ENCODE data around the gene GALK2.

Gene GALK2

DNA sequence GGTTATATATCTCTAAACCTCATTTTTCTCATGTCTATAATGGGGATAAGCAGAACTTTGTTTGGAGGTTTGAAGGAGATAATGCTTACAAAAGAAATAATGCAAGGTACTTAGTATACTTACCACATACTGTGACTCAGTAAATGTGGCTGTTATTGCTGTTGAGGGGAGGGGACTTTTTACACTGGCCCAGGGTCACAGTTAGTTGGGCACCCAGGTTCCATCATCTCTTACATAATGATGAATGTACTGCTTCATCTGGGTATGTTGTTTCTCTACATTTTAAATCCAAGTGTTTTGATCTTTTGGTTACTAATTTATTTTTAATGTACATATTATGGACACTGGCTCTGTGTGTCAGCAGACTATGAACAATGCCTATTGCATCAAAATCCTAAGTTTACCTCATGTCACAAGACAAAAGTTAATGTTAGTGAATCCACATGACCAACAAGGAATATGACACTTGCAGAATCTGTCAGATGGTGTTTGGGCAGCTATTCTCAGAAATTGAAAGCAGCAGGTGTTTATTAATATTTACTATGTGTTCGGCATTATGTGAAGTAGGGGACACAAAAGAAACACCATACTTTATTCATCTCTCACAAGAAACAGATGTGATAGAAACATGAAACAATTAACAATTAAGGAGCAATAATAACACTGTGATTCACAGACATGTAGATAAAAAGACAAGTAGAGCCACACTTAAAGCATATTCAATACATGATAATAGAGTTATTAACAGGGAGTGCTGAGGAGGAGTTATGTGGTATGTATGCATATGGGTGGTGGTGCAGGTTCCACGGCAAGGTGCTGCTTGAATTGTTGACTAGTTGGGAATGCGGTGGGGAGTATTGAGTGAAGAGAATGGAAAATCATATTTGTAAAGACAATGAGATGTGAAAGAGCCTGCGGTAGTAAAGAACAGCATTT is 109.7 kb downstream of the GALK2 start:
- H3K4me3 ChIP-seq (ENCODE audit: low read length in 2 of 2): no peak overlapping the region
- H2BK12ac ChIP-seq (ENCODE audit: low read length): no peak overlapping the region
- H3K4me1 ChIP-seq (ENCODE audit: control insufficient read depth in 2 of 2, insufficient read depth in 1 of 2, low read depth in 1 of 2, low read length in 2 of 2): no peaks in the 10 kb centered on the region
- no peak overlapping the region for H3K9ac ChIP-seq (ENCODE audit: low read depth, low read length, poor library complexity)
- H2AK5ac ChIP-seq (ENCODE audit: low read depth, low read length): no peak overlapping the region
- no peak overlapping the region for H4K91ac ChIP-seq (ENCODE audit: low read depth, low read length, poor library complexity)
- no peak overlapping the region for H3K14ac ChIP-seq (ENCODE audit: low read length)
- H3K18ac ChIP-seq (ENCODE audit: low read length): no peak overlapping the region
- H3K9me3 ChIP-seq (replicated peaks in 1 of 2; ENCODE audit: control insufficient read depth in 2 of 2, insufficient read depth in 1 of 2, low read depth in 1 of 2, low read length in 2 of 2): no peaks in the 10 kb centered on the region
- no peak overlapping the region for H3K23ac ChIP-seq (ENCODE audit: low read depth, low read length, poor library complexity)
- H3K4ac ChIP-seq (ENCODE audit: low read length): no peak overlapping the region
- H3K79me1 ChIP-seq (ENCODE audit: low read depth, low read length): no peaks in the 10 kb centered on the region
- H3K27me3 ChIP-seq (ENCODE audit: control insufficient read depth in 3 of 3, insufficient read depth in 3 of 3, low read depth in 1 of 3, low read length in 3 of 3): no peaks in the 10 kb centered on the region
- H2BK5ac ChIP-seq (ENCODE audit: low read length): no peak overlapping the region
- 100% methylated on average over 1 of the region's 4 CpGs; no CpG with 5 or more reads in 1 of the 2 donors for WGBS, 2 donors (ENCODE audit: extremely low coverage in 2 of 2, insufficient read length in 2 of 2, insufficient replicate concordance in 1 of 2)
- no peak overlapping the region for H2BK15ac ChIP-seq (ENCODE audit: low read length)
- H2BK120ac ChIP-seq (ENCODE audit: low read depth, low read length): no peak overlapping the region
- no peak overlapping the region for H2AFZ ChIP-seq (ENCODE audit: low read length)
- DNase-seq (ENCODE audit: low spot score): no peak
- no peak overlapping the region for H4K8ac ChIP-seq (ENCODE audit: low read depth, low read length)
- no peak overlapping the region for H3K4me2 ChIP-seq (ENCODE audit: insufficient read depth, low read length, poor library complexity, severe bottlenecking)
- H3K36me3 ChIP-seq (replicated peaks in 1 of 2; ENCODE audit: control insufficient read depth in 2 of 2, insufficient read depth in 2 of 2, low read length in 2 of 2): peaks cover 0 to 7% of the 10 kb centered on the region in 2 donors
- no peak overlapping the region for H3K27ac ChIP-seq (replicated peaks; ENCODE audit: low read length)

- Histone ChIP-seq H3K4me3 (ENCODE audit: low read length in 2 of 2) (no peak overlapping the region), H4K91ac (ENCODE audit: low read depth, low read length, poor library complexity) (no peak overlapping the region), H3K4me2 (ENCODE audit: insufficient read depth, low read length, poor library complexity, severe bottlenecking) (no peak overlapping the region), H3K9ac (ENCODE audit: low read depth, low read length, poor library complexity) (no peak overlapping the region), H2BK15ac (ENCODE audit: low read length) (no peak overlapping the region), H2AK5ac (ENCODE audit: low read depth, low read length) (no peak overlapping the region), H2BK120ac (ENCODE audit: low read depth, low read length) (no peak overlapping the region), H3K4ac (ENCODE audit: low read length) (no peak overlapping the region), H2BK5ac (ENCODE audit: low read length) (no peak overlapping the region), H3K79me1 (ENCODE audit: low read depth, low read length) (no peaks in the 10 kb centered on the region), H3K36me3 (replicated peaks in 1 of 2; ENCODE audit: control insufficient read depth in 2 of 2, insufficient read depth in 2 of 2, low read length in 2 of 2) (peaks cover 1 to 7% of the 10 kb centered on the region in 2 donors), H2AFZ (ENCODE audit: low read length) (no peak overlapping the region), H3K14ac (ENCODE audit: low read length) (no peak overlapping the region), H3K4me1 (ENCODE audit: control insufficient read depth in 2 of 2, insufficient read depth in 1 of 2, low read depth in 1 of 2, low read length in 2 of 2) (no peaks in the 10 kb centered on the region), H3K23ac (ENCODE audit: low read depth, low read length, poor library complexity) (no peak overlapping the region), H3K27ac (replicated peaks; ENCODE audit: low read length) (no peak overlapping the region), H3K9me3 (replicated peaks in 1 of 2; ENCODE audit: control insufficient read depth in 2 of 2, insufficient read depth in 1 of 2, low read depth in 1 of 2, low read length in 2 of 2) (no peaks in the 10 kb centered on the region), H2BK12ac (ENCODE audit: low read length) (no peak overlapping the region), H4K8ac (ENCODE audit: low read depth, low read length) (no peak overlapping the region), H3K27me3 (ENCODE audit: control insufficient read depth in 3 of 3, insufficient read depth in 3 of 3, low read depth in 1 of 3, low read length in 3 of 3) (no peaks in the 10 kb centered on the region), H3K18ac (ENCODE audit: low read length) (no peak overlapping the region)
- WGBS, 2 donors (ENCODE audit: extremely low coverage in 2 of 2, insufficient read length in 2 of 2, insufficient replicate concordance in 1 of 2): no CpG with 5 or more reads among the region's 1 CpG
- no peak for DNase-seq (ENCODE audit: low spot score)
Measured at GRCh38 chr15:49282366-49282765, 112.3 kb downstream of the GALK2 start.

GRCh38 chr15:49286649-49287404 is 116.8 kb downstream of the GALK2 start:
- no peak overlapping the region for H2BK12ac ChIP-seq (ENCODE audit: low read length)
- no peak overlapping the region for H2BK120ac ChIP-seq (ENCODE audit: low read depth, low read length)
- H2AK5ac ChIP-seq (ENCODE audit: low read depth, low read length): no peak overlapping the region
- H4K8ac ChIP-seq (ENCODE audit: low read depth, low read length): no peak overlapping the region
- DNase-seq (ENCODE audit: low spot score): no peak
- no peaks in the 10 kb centered on the region for H3K79me1 ChIP-seq (ENCODE audit: low read depth, low read length)
- H3K14ac ChIP-seq (ENCODE audit: low read length): no peak overlapping the region
- H2BK15ac ChIP-seq (ENCODE audit: low read length): no peak overlapping the region
- H3K9ac ChIP-seq (ENCODE audit: low read depth, low read length, poor library complexity): no peak overlapping the region
- H3K9me3 ChIP-seq (replicated peaks in 1 of 2; ENCODE audit: control insufficient read depth in 2 of 2, insufficient read depth in 1 of 2, low read depth in 1 of 2, low read length in 2 of 2): no peaks in the 10 kb centered on the region
- H3K4me3 ChIP-seq (ENCODE audit: low read length in 2 of 2): no peak overlapping the region
- no peaks in the 10 kb centered on the region for H3K27me3 ChIP-seq (ENCODE audit: control insufficient read depth in 3 of 3, insufficient read depth in 3 of 3, low read depth in 1 of 3, low read length in 3 of 3)
- no peak overlapping the region for H4K91ac ChIP-seq (ENCODE audit: low read depth, low read length, poor library complexity)
- no peak overlapping the region for H3K23ac ChIP-seq (ENCODE audit: low read depth, low read length, poor library complexity)
- no peak overlapping the region for H3K4ac ChIP-seq (ENCODE audit: low read length)
- H3K27ac ChIP-seq (replicated peaks; ENCODE audit: low read length): no peak overlapping the region
- H3K36me3 ChIP-seq (replicated peaks in 1 of 2; ENCODE audit: control insufficient read depth in 2 of 2, insufficient read depth in 2 of 2, low read length in 2 of 2): peaks cover 1 to 7% of the 10 kb centered on the region in 2 donors
- H3K18ac ChIP-seq (ENCODE audit: low read length): no peak overlapping the region
- no CpG with 5 or more reads among the region's 4 CpGs for whole genome bisulfite sequencing, 2 donors (ENCODE audit: extremely low coverage in 2 of 2, insufficient read length in 2 of 2, insufficient replicate concordance in 1 of 2)
- peaks cover 0 to 4% of the 10 kb centered on the region in 2 donors for H3K4me1 ChIP-seq (ENCODE audit: control insufficient read depth in 2 of 2, insufficient read depth in 1 of 2, low read depth in 1 of 2, low read length in 2 of 2)
- H3K4me2 ChIP-seq (ENCODE audit: insufficient read depth, low read length, poor library complexity, severe bottlenecking): no peak overlapping the region
- no peak overlapping the region for H2AFZ ChIP-seq (ENCODE audit: low read length)
- H2BK5ac ChIP-seq (ENCODE audit: low read length): no peak overlapping the region

DNA sequence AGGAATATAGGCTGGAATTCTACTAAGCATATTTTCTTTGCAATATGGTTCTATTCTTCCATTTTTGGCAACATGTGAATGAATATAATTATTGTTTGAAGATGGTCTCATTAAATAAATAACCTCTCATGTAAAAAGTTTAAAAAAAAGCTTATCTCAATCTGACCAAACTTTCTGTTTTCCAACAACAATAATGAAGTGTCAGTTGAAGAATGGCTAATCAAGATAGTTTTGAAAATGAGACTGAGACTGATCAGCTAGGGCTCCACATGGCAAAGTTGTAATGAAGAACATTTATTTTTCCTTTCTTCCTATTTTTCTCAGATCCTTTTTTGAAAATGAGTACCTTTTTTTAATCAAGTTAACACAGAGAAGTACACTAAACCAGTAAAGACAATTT is 117.4 kb downstream of the GALK2 start:
- no peak overlapping the region for H2BK12ac ChIP-seq (ENCODE audit: low read length)
- no peak for DNase-seq (ENCODE audit: low spot score)
- H2BK120ac ChIP-seq (ENCODE audit: low read depth, low read length): no peak overlapping the region

More for the DNA sequence above, 117.4 kb downstream of the GALK2 start:
- Histone ChIP-seq H2AFZ (ENCODE audit: low read length) (no peak overlapping the region), H4K91ac (ENCODE audit: low read depth, low read length, poor library complexity) (no peak overlapping the region), H3K79me1 (ENCODE audit: low read depth, low read length) (no peaks in the 10 kb centered on the region), H3K4me3 (ENCODE audit: low read length in 2 of 2) (no peak overlapping the region), H2BK15ac (ENCODE audit: low read length) (no peak overlapping the region), H2BK5ac (ENCODE audit: low read length) (no peak overlapping the region), H3K23ac (ENCODE audit: low read depth, low read length, poor library complexity) (no peak overlapping the region), H3K9me3 (replicated peaks in 1 of 2; ENCODE audit: control insufficient read depth in 2 of 2, insufficient read depth in 1 of 2, low read depth in 1 of 2, low read length in 2 of 2) (no peaks in the 10 kb centered on the region), H3K4ac (ENCODE audit: low read length) (no peak overlapping the region), H3K27me3 (ENCODE audit: control insufficient read depth in 3 of 3, insufficient read depth in 3 of 3, low read depth in 1 of 3, low read length in 3 of 3) (no peaks in the 10 kb centered on the region), H3K4me2 (ENCODE audit: insufficient read depth, low read length, poor library complexity, severe bottlenecking) (no peak overlapping the region), H3K4me1 (ENCODE audit: control insufficient read depth in 2 of 2, insufficient read depth in 1 of 2, low read depth in 1 of 2, low read length in 2 of 2) (peaks cover 0 to 4% of the 10 kb centered on the region in 2 donors), H3K14ac (ENCODE audit: low read length) (no peak overlapping the region), H3K18ac (ENCODE audit: low read length) (no peak overlapping the region), H3K9ac (ENCODE audit: low read depth, low read length, poor library complexity) (no peak overlapping the region), H2AK5ac (ENCODE audit: low read depth, low read length) (no peak overlapping the region), H4K8ac (ENCODE audit: low read depth, low read length) (no peak overlapping the region), H3K27ac (replicated peaks; ENCODE audit: low read length) (no peak overlapping the region), H3K36me3 (replicated peaks in 1 of 2; ENCODE audit: control insufficient read depth in 2 of 2, insufficient read depth in 2 of 2, low read length in 2 of 2) (peaks cover 1 to 10% of the 10 kb centered on the region in 2 donors)
